SK-MEL-5 (cell line): ENCODE data around the gene CYB5RL. TPM values are rescaled to one million over a fixed set of nuclear protein-coding genes. Genes with fewer than 3 reads are reported as not detected.
A peak's percentile ranks its signal among the peaks of the same experiment; 100 is the strongest.

Experiments
- DNase-seq: peaks from one replicate; pipeline ENCODE4 v3.0.0-alpha.2; 2016; ENCODE audit warnings: low read depth, low spot score
- in situ Hi-C: cut with HindIII; loops from 2 replicates; pipeline ENCODE4 v1.10.0; 2016; ENCODE audit warnings: low sequenced_read_pairs, high pct_unique_total_duplicates, low pct_unique_long_range_greater_than_20kb
- total RNA-seq: library from RNA; depleted of rRNA; stranded (reverse); fragments of >200 nt; shearing (Covaris generic); gene quantifications from 2 replicates; pipeline ENCODE4 v1.2.3, GENCODE V29; 2014

CYB5RL gene
- total RNA-seq, 1 experiment from 2014 or later, result 5.0 TPM

GRCh38 chr1:54229281-54229891 is 29.6 kb upstream of the CYB5RL start:
- DNase-seq, result no peak
- in situ Hi-C loops, result no loop called here

- in situ Hi-C loops, result no loop called here
- DNase-seq, result no peak
These were observed 28.8 kb upstream of the CYB5RL start for GRCh38 chr1:54228638-54229079.

- in situ Hi-C loops, result no loop called here
- DNase-seq, result no peak
These were observed 28.1 kb upstream of the CYB5RL start for GRCh38 chr1:54227891-54228310.

GRCh38 chr1:54227091-54227602 is 27.3 kb upstream of the CYB5RL start:
- peak; percentile 22 for DNase-seq
- in situ Hi-C loops, result no loop called here

- DNase-seq, result no peak
- in situ Hi-C loops, result no loop called here
These were observed 26.2 kb upstream of the CYB5RL start for GRCh38 chr1:54225986-54226559.

GRCh38 chr1:54225378-54225777 is 25.5 kb upstream of the CYB5RL start:
- in situ Hi-C loops, result no loop called here
- DNase-seq, result no peak

GRCh38 chr1:54224233-54224632 is 24.4 kb upstream of the CYB5RL start:
- in situ Hi-C loops, result no loop called here

GRCh38 chr1:54223441-54224202 is 23.8 kb upstream of the CYB5RL start:
- no peak for DNase-seq
- in situ Hi-C loops, result no loop called here

More at GRCh38 chr1:54224233-54224632, 24.4 kb upstream of the CYB5RL start:
- no peak for DNase-seq

GRCh38 chr1:54222711-54223110 is 22.9 kb upstream of the CYB5RL start:
- DNase-seq, result no peak

GRCh38 chr1:54221867-54222484 is 22.1 kb upstream of the CYB5RL start:
- no peak for DNase-seq
- in situ Hi-C loops, result no loop called here

More at GRCh38 chr1:54222711-54223110, 22.9 kb upstream of the CYB5RL start:
- in situ Hi-C loops, result no loop called here

GRCh38 chr1:54221113-54221834 is 21.4 kb upstream of the CYB5RL start:
- no peak for DNase-seq
- in situ Hi-C loops, result no loop called here

GRCh38 chr1:54220004-54220811 is 20.4 kb upstream of the CYB5RL start:
- DNase-seq, result no peak
- in situ Hi-C loops, result no loop called here

GRCh38 chr1:54219688-54220003 is 19.8 kb upstream of the CYB5RL start:
- in situ Hi-C loops, result no loop called here
- no peak for DNase-seq

GRCh38 chr1:54218883-54219687 is 19.3 kb upstream of the CYB5RL start:
- in situ Hi-C loops, result no loop called here
- no peak for DNase-seq

GRCh38 chr1:54215523-54215922 is 15.7 kb upstream of the CYB5RL start:
- no peak for DNase-seq
- in situ Hi-C loops, result no loop called here

GRCh38 chr1:54212872-54213271 is 13.0 kb upstream of the CYB5RL start:
- no peak for DNase-seq
- in situ Hi-C loops, result no loop called here
